ENCODE measurements around the gene TRPM6.

DNA sequence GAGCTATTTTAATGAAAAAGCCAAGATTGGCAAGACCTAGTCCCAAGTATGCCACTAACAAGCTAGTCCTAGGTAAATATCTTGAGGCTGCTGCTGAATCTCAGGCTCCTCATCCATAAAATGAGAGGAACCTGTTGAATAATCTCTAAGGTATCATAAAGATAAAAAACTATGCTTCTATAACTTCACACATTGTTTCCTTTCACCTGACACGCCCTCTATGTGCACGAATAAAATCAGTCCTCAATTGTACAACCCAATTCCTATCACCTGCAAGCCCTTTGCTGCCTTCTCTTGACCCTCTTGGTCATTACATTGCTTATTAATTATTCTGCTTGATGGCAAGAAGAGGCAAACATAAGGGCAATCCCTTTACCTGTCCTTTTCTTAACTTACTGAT lies 69.9 kb downstream of the TRPM6 start:
- TF ChIP-seq EZH2 (IDR thresholded peaks at IDR 0.05; ENCODE audit: insufficient read depth, poor library complexity, severe bottlenecking) = no peak
- TF ChIP-seq EZH2phosphoT487 (IDR thresholded peaks at IDR 0.05; ENCODE audit: insufficient read depth, low read depth) = no peak
